Pancreas (tissue), 10 donors: Measurements from ENCODE around the gene SMIM22. TPM values are rescaled to one million over a fixed set of nuclear protein-coding genes. Genes with fewer than 3 reads are reported as not detected.
A peak's percentile ranks its signal among the peaks of the same experiment; 100 is the strongest.

Experiments used
- ATAC-seq, 4 donors: fragments of 200-7000 bp; cut with Tn5 transposase; one replicate each; pipeline versions ENCODE4 v1.8.0 to v1.9.1; 2020; ENCODE audit warnings: mild to moderate bottlenecking in 4 of 4, moderate library complexity in 4 of 4
- DNase-seq, 6 donors: peaks; one replicate each; pipeline ENCODE4 v3.0.0-alpha.2; 2020
- FAIRE-seq: peaks from 2 replicates; lab custom pipeline; 2012; peaks lifted over from hg19 to GRCh38; lab: Jason Lieb, UNC
- H3K27ac ChIP-seq, 4 donors: fragments of 200-600 bp; sonication (generic); 1 replicate in 3 of 4; 2 replicates in 1 of 4; pipeline versions ENCODE4 v1.5.0 to v1.8.0; 2020
- H3K27me3 ChIP-seq, 4 donors: fragments of 200-600 bp; one replicate each; pipeline ENCODE4 v1.8.0; 2021
- H3K36me3 ChIP-seq, 3 donors: fragments of 200-600 bp; sonication (generic) in 1 of 3; one replicate each; pipeline versions ENCODE4 v1.5.0 to v1.8.0; 2020 to 2021
- H3K4me1 ChIP-seq, 3 donors: fragments of 200-600 bp; one replicate each; pipeline ENCODE4 v1.8.0; 2021
- H3K4me3 ChIP-seq, 4 donors: fragments of 200-600 bp; sonication (generic) in 2 of 4; one replicate each; pipeline versions ENCODE4 v1.5.0 to v1.8.0; 2020 to 2021
- H3K9me3 ChIP-seq, 4 donors: fragments of 200-600 bp; one replicate each; pipeline ENCODE4 v1.8.0; 2021
- WGBS, 2 donors: extraction: QIAGEN DNeasy Blood & Tissue Kit; methylation state at CpG; one replicate each; pipeline ENCODE4 v1.1.7; 2013; 5-methylcytosine and 5-hydroxymethylcytosine counted together
- intact Hi-C, 3 donors: fragments of 100-400 bp; cut with DNase I; formaldehyde crosslinking; loops; one replicate each; pipeline versions ENCODE4 v1.11.1 to v1.14.2; 2022
- polyA plus RNA-seq, 2 donors: library from polyadenylated mRNA; stranded (reverse); fragments of 200-250 nt; gene quantifications; one replicate each; pipeline ENCODE4 v1.2.3, GENCODE V29; 2013
- total RNA-seq, 6 donors: library from RNA; stranded (reverse); fragmentation: NEBNext Ultra II Directional in 4 of 6; extraction: Animal tissue kit (Norgen Biotek cat#: 25700) in 4 of 6; gene quantifications; one replicate each; pipeline versions ENCODE4 v1.2.1 to v1.2.4, GENCODE V29; 2021 to 2023
- TF ChIP-seq, protein P1 (sequence below), 4 donors: fragments of 200-600 bp; sonication (generic) in 3 of 4; IDR thresholded peaks; one replicate each; pipeline versions ENCODE4 v1.5.0 to v1.8.0; 2021; ENCODE audit warnings: antibody characterized with exemption in 4 of 4
- donor health status: healthy with polysubstance abuse.
- donor health status: DM: no; HTN: no; CAD: no; lungs with moderate emphysema.
- donor health status: DM: no; HTN: no; CAD: no.
- donor health status: control.
- donor health status: control.
- donor health status: Bipolar disorder and iron deficiency.
- donor health status: DM: yes; HTN: yes; CAD: no.
- donor health status: DM: no; HTN: no; CAD: no.
- donor health status: DM: no; HTN: no; CAD: no.
- donor health status: DM: yes; HTN: yes; CAD: no.

The SMIM22 gene
- total RNA-seq: 10 to 100 TPM; 49.2 to 69.1 (median 63.2) TPM
- polyA plus RNA-seq: 100 to 1,000 TPM; 176 to 367 TPM

- peak within 1 kb of the TSS; percentile 53 to 71 (median 61) for H3K27ac ChIP-seq
- peak within 1 kb of the TSS; percentile 31 to 58 (median 42) for H3K4me3 ChIP-seq
- peak; percentile 84 to 95 (median 92) for ATAC-seq
- no peaks in the 10 kb centered on the region for H3K27me3 ChIP-seq
- H3K36me3 ChIP-seq: peaks cover 0 to 5% (median 0%) of the 10 kb centered on the region in 3 donors
- TF ChIP-seq, protein P1, sequence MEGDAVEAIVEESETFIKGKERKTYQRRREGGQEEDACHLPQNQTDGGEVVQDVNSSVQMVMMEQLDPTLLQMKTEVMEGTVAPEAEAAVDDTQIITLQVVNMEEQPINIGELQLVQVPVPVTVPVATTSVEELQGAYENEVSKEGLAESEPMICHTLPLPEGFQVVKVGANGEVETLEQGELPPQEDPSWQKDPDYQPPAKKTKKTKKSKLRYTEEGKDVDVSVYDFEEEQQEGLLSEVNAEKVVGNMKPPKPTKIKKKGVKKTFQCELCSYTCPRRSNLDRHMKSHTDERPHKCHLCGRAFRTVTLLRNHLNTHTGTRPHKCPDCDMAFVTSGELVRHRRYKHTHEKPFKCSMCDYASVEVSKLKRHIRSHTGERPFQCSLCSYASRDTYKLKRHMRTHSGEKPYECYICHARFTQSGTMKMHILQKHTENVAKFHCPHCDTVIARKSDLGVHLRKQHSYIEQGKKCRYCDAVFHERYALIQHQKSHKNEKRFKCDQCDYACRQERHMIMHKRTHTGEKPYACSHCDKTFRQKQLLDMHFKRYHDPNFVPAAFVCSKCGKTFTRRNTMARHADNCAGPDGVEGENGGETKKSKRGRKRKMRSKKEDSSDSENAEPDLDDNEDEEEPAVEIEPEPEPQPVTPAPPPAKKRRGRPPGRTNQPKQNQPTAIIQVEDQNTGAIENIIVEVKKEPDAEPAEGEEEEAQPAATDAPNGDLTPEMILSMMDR (IDR thresholded peaks at IDR 0.05): no peak
- H3K4me1 ChIP-seq: peaks cover 0 to 7% (median 3%) of the 10 kb centered on the region in 3 donors
- no peak for FAIRE-seq
- DNase-seq: peak; percentile 79 to 93 (median 82)
- intact Hi-C loops: no loop called here
- no peaks in the 10 kb centered on the region for H3K9me3 ChIP-seq
- WGBS, 2 donors: 19% methylated on average over 14 of the region's 14 CpGs
These were observed at the start of gene SMIM22 for GRCh38 chr16:4795181-4795827. TSS of gene SMIM22 (plus strand) at chr16:4795369. CDS start at chr16:4795735, 366 bp downstream.

- Histone ChIP-seq H3K4me3 (no peak overlapping the region), H3K9me3 (no peaks in the 10 kb centered on the region), H3K4me1 (no peaks in the 10 kb centered on the region), H3K36me3 (no peaks in the 10 kb centered on the region), H3K27me3 (no peaks in the 10 kb centered on the region), H3K27ac (no peak overlapping the region)
- WGBS, 2 donors: 76 to 80% methylated on average over 8 of the region's 8 CpGs
- TF ChIP-seq, protein P1 (IDR thresholded peaks at IDR 0.05): no peak
- no peak for DNase-seq
- intact Hi-C loops: no loop called here
- peak in 1 of 4 donors; percentile 22 for ATAC-seq
- FAIRE-seq: no peak
These were observed 49.0 kb upstream of the SMIM22 start for GRCh38 chr16:4746215-4746614.

DNA sequence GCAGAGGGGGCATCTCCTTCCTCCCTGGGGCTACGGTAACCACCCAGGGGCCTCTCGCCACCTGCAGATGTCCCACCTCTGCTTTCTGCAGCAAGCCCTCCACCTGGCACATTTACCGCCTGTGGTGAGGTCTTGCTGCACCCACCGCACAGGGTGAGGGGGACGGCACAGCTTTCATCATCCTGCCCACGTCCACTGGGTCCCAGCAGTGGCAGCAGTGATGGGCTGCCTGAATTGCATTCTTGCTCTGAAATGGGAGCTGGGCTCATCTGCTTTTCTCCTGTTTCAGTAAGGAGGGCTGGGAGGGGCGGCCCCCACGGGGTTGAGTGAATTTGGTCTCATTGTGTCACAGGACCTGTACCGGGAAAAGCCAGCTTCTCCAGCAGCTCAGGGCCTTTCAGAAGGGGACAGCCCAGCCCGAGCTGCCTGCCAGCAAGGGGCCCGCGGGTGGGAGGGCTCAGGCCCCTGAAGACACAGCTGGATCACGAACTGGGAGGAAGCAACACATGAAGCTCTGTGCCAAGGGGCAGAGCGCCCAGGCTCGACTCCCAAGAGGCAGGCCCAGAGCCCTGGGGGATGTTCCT is 48.1 kb upstream of the SMIM22 start:
- FAIRE-seq: no peak
- H3K27ac ChIP-seq: no peak overlapping the region
- peak in 2 of 6 donors; percentile 53 to 59 for DNase-seq

GRCh38 chr16:4747906-4748681 is 47.1 kb upstream of the SMIM22 start:
- no peaks in the 10 kb centered on the region for H3K4me1 ChIP-seq
- DNase-seq: no peak
- FAIRE-seq: no peak
- no peak overlapping the region for H3K27ac ChIP-seq
- no peak for ATAC-seq
- TF ChIP-seq, protein P1 (IDR thresholded peaks at IDR 0.05): no peak
- H3K27me3 ChIP-seq: no peaks in the 10 kb centered on the region
- intact Hi-C loops: no loop called here
- no peaks in the 10 kb centered on the region for H3K9me3 ChIP-seq
- WGBS, 2 donors: 82 to 88% methylated on average over 14 of the region's 14 CpGs
- H3K36me3 ChIP-seq: peaks cover 3 to 18% (median 6%) of the 10 kb centered on the region in 3 donors
- no peak overlapping the region for H3K4me3 ChIP-seq

More for the DNA sequence above, 48.1 kb upstream of the SMIM22 start:
- peak in 1 of 4 donors; percentile 4 for ATAC-seq
- no peaks in the 10 kb centered on the region for H3K4me1 ChIP-seq
- no peak overlapping the region for H3K4me3 ChIP-seq
- intact Hi-C loops: no loop called here
- H3K27me3 ChIP-seq: no peaks in the 10 kb centered on the region
- H3K36me3 ChIP-seq: peaks cover 0 to 8% (median 3%) of the 10 kb centered on the region in 3 donors
- no peaks in the 10 kb centered on the region for H3K9me3 ChIP-seq
- 70 to 72% methylated on average over 13 to 15 of the region's 15 CpGs for WGBS, 2 donors
- TF ChIP-seq, protein P1 (IDR thresholded peaks at IDR 0.05): no peak
